ENCODE results near the gene ZBTB20. TPM values are rescaled to one million over a fixed set of nuclear protein-coding genes. Genes with fewer than 3 reads are reported as not detected.

ZBTB20 gene
- total and polyA plus RNA-seq, 2 of the 4 experiments (the other 2 are of a cell fraction) = 0.75 to 14.7 TPM

GRCh38 chr3:114846779-114847178, 300.3 kb downstream of the ZBTB20 start:
- Histone ChIP-seq H3K23ac (ENCODE audit: low read depth, low read length) (no peak overlapping the region), H4K20me1 (ENCODE audit: insufficient read depth, low read length) (no peaks in the 10 kb centered on the region), H2BK20ac (ENCODE audit: low read depth, low read length) (peak overlapping the region; percentile 78; the same call in 1 of the 2 replicates), H3K18ac (ENCODE audit: low read depth, low read length) (peak overlapping the region; percentile 84; the same call in 1 of the 2 replicates), H3K4ac (ENCODE audit: low read depth, low read length) (peak overlapping the region; percentile 29; the same call in 1 of the 2 replicates), H3K9me1 (ENCODE audit: insufficient read depth, low read length) (peaks cover 11% of the 10 kb centered on the region), H3K9ac (ENCODE audit: low read depth, low read length) (no peak overlapping the region), H3K4me3 (ENCODE audit: insufficient read depth, low read depth, low read length) (no peak overlapping the region), H4K5ac (ENCODE audit: low read depth, low read length) (peak overlapping the region; percentile 25; the same call in 1 of the 2 replicates), H4K91ac (ENCODE audit: insufficient read depth, low read depth, low read length) (0 out of 2 replicates have a peak overlapping the region, but pooled peaks have one; percentile 13), H2BK15ac (ENCODE audit: low read depth, low read length) (no peak overlapping the region), H2AFZ (replicated peaks; ENCODE audit: low read length, poor library complexity) (no peak overlapping the region), H3K14ac (replicated peaks; ENCODE audit: low read depth, low read length) (peak overlapping the region; percentile 74; the same call in 1 of the 2 replicates), H3K4me1 (ENCODE audit: control insufficient read depth, insufficient read depth, low read length) (peaks cover 14% of the 10 kb centered on the region), H3K36me3 (ENCODE audit: control insufficient read depth, insufficient read depth, low read length) (no peaks in the 10 kb centered on the region), H3K9me3 (ENCODE audit: control insufficient read depth, insufficient read depth, low read length) (no peaks in the 10 kb centered on the region), H3K79me1 (ENCODE audit: low read depth in 1 of 2, low read length in 2 of 2) (0 out of 4 replicates have a peak, but pooled peaks cover 0 to 4% of the 10 kb centered on the region in 2 experiments), H3K4me2 (ENCODE audit: low read depth, low read length) (peak overlapping the region; percentile 86; the same call in 1 of the 2 replicates), H4K8ac (ENCODE audit: low read depth in 2 of 2, low read length in 2 of 2) (peak overlapping the region in 1 of 2 experiments; percentile 49; a peak in 1 of 4 replicates), H2BK5ac (ENCODE audit: low read depth, low read length, poor library complexity, severe bottlenecking) (peak overlapping the region; percentile 82), H2AK5ac (ENCODE audit: low read depth, low read length) (no peak overlapping the region), H3K27me3 (ENCODE audit: control insufficient read depth, insufficient read depth, low read length) (no peaks in the 10 kb centered on the region), H3K27ac (ENCODE audit: insufficient read depth, low read length) (no peak overlapping the region), H3K56ac (ENCODE audit: extremely low read depth, insufficient read depth, low read length) (no peak overlapping the region), H2AK9ac (replicated peaks; ENCODE audit: low read depth, low read length, poor library complexity) (no peak overlapping the region), H2BK120ac (ENCODE audit: low read depth, low read length) (peak overlapping the region; percentile 71; the same call in 1 of the 2 replicates)
- no CpG with 5 or more reads among the region's 3 CpGs for WGBS, 2 experiments (ENCODE audit: extremely low coverage in 2 of 2, insufficient read length in 1 of 2)
- DNase-seq (peak; percentile 79), ATAC-seq (ENCODE audit: low read depth) (peak; percentile 95)
- BruUV-seq (replicated peaks) = no TSS peak
- ChIA-PET CTCF (no interaction called here), POLR2A (ENCODE audit: unreplicated experiment) (interaction anchor here (0.6 kb wide), 1 partner anchor 12 kb away, joined by 3 read pairs; no protein-coding TSS in a partner anchor)
- intact Hi-C loops (cut with micrococcal nuclease) (no loop called here), dilution Hi-C loops (cut with HindIII; ENCODE audit: low sequenced_read_pairs, unreplicated experiment) (no loop called here), in situ Hi-C loops (cut with MboI; ENCODE audit: low sequenced_read_pairs) (loop anchor here (25.0 kb wide), 2 partner anchors 841 to 966 kb away; no protein-coding TSS in a partner anchor)
- no peak for TF ChIP-seq SMC3 (IDR thresholded peaks at IDR 0.05; ENCODE audit: low read depth, low read length)
- no peak for TF ChIP-seq BHLHE40 (IDR thresholded peaks at IDR 0.05; ENCODE audit: low read depth, low read length)
- TF ChIP-seq CHD1 (IDR thresholded peaks at IDR 0.05; ENCODE audit: low read depth, low read length) = no peak
- no peak for TF ChIP-seq ELK1 (IDR thresholded peaks at IDR 0.05; ENCODE audit: borderline replicate concordance, low read depth, low read length)
- TF ChIP-seq NFE2L2 (IDR thresholded peaks at IDR 0.05; ENCODE audit: low read depth, low read length) = no peak

Data from IMR-90 (cell line).